Nephron (organoid): ENCODE data around the gene GPR35.
"Not testable (repeated sequence)": the region's sequence is repeated elsewhere in the genome, so short reads cannot be mapped to it uniquely, and the experiment has no call there.

ENCODE experiments used
- H3K27ac Mint-ChIP-seq, 3 experiments: 2 replicates each; pipeline ENCODE4 v1.8.0; 2020; ENCODE audit warnings: mixed read lengths in 3 of 3, mild to moderate bottlenecking in 2 of 3, moderate library complexity in 1 of 3
- H3K27me3 Mint-ChIP-seq: 2 replicates; pipeline ENCODE4 v1.8.0; 2021; ENCODE audit warnings: low read depth, mild to moderate bottlenecking, moderate library complexity, mixed read lengths
- H3K36me3 Mint-ChIP-seq: 2 replicates; pipeline ENCODE4 v1.8.0; 2020; ENCODE audit warnings: low read depth, mixed read lengths
- H3K4me1 Mint-ChIP-seq: 2 replicates; pipeline ENCODE4 v1.8.0; 2020; ENCODE audit warnings: mixed read lengths
- H3K4me3 Mint-ChIP-seq, 3 experiments: 2 replicates each; pipeline ENCODE4 v1.8.0; 2020; ENCODE audit warnings: mild to moderate bottlenecking in 3 of 3, mixed read lengths in 3 of 3, moderate library complexity in 2 of 3
- H3K9me3 Mint-ChIP-seq: 2 replicates; pipeline ENCODE4 v1.8.0; 2020; ENCODE audit warnings: mixed read lengths
- CTCF ChIP-seq, 3 experiments: fragments of 200-600 bp; sonication (generic); IDR thresholded peaks; one replicate each; pipeline ENCODE4 v1.5.0; 2021; ENCODE audit warnings: antibody characterized with exemption in 3 of 3; ENCODE audit not compliant: unreplicated experiment in 3 of 3

Gene GPR35

GRCh38 chr2:240650254-240650965, 25.1 kb downstream of the GPR35 start:
- H3K36me3 Mint-ChIP-seq, result no peaks in the 10 kb centered on the region
- H3K4me3 Mint-ChIP-seq, result no peak overlapping the region
- H3K4me1 Mint-ChIP-seq, result no peaks in the 10 kb centered on the region
- TF ChIP-seq CTCF (IDR thresholded peaks at IDR 0.05; ENCODE audit: unreplicated experiment in 3 of 3), result no peak
- H3K27me3 Mint-ChIP-seq, result peaks cover 57% of the 10 kb centered on the region
- H3K27ac Mint-ChIP-seq, result no peak overlapping the region
- H3K9me3 Mint-ChIP-seq, result peaks cover 11% of the 10 kb centered on the region

GRCh38 chr2:240651185-240651584, 25.9 kb downstream of the GPR35 start:
- no peak overlapping the region for H3K4me3 Mint-ChIP-seq
- H3K4me1 Mint-ChIP-seq, result no peaks in the 10 kb centered on the region
- no peaks in the 10 kb centered on the region for H3K36me3 Mint-ChIP-seq
- H3K27me3 Mint-ChIP-seq, result peaks cover 56% of the 10 kb centered on the region
- H3K9me3 Mint-ChIP-seq, result peaks cover 11% of the 10 kb centered on the region
- H3K27ac Mint-ChIP-seq, result no peak overlapping the region
- no peak for TF ChIP-seq CTCF (IDR thresholded peaks at IDR 0.05; ENCODE audit: unreplicated experiment in 3 of 3)

- peaks cover 68% of the 10 kb centered on the region for H3K27me3 Mint-ChIP-seq
- H3K4me1 Mint-ChIP-seq, result no peaks in the 10 kb centered on the region
- no peak overlapping the region for H3K4me3 Mint-ChIP-seq
- H3K27ac Mint-ChIP-seq, result no peak overlapping the region
- peaks cover 17% of the 10 kb centered on the region for H3K9me3 Mint-ChIP-seq
- no peak for TF ChIP-seq CTCF (IDR thresholded peaks at IDR 0.05; ENCODE audit: unreplicated experiment in 3 of 3)
- no peaks in the 10 kb centered on the region for H3K36me3 Mint-ChIP-seq
Measured at GRCh38 chr2:240655931-240656886, 30.9 kb downstream of the GPR35 start.

- H3K4me3 Mint-ChIP-seq, H3K36me3 Mint-ChIP-seq, H3K27ac Mint-ChIP-seq, H3K4me1 Mint-ChIP-seq: not testable (repeated sequence)
- Mint-ChIP-seq H3K27me3 (peaks cover 70% of the 10 kb centered on the region), H3K9me3 (peaks cover 17% of the 10 kb centered on the region)
Measured at GRCh38 chr2:240659883-240660282, 34.6 kb downstream of the GPR35 start.

- Mint-ChIP-seq H3K36me3 (no peaks in the 10 kb centered on the region), H3K9me3 (peaks cover 21% of the 10 kb centered on the region), H3K27ac (no peak overlapping the region), H3K27me3 (peaks cover 67% of the 10 kb centered on the region), H3K4me3 (no peak overlapping the region), H3K4me1 (no peaks in the 10 kb centered on the region)
- no peak for TF ChIP-seq CTCF (IDR thresholded peaks at IDR 0.05; ENCODE audit: unreplicated experiment in 3 of 3)
Measured at GRCh38 chr2:240662681-240663080, 37.4 kb downstream of the GPR35 start.

- no peak for TF ChIP-seq CTCF (IDR thresholded peaks at IDR 0.05; ENCODE audit: unreplicated experiment in 3 of 3)
- Mint-ChIP-seq H3K27me3 (peaks cover 68% of the 10 kb centered on the region), H3K4me1 (no peaks in the 10 kb centered on the region), H3K27ac (no peak overlapping the region), H3K4me3 (no peak overlapping the region), H3K36me3 (no peaks in the 10 kb centered on the region), H3K9me3 (peaks cover 21% of the 10 kb centered on the region)
Measured at GRCh38 chr2:240663546-240664190, 38.4 kb downstream of the GPR35 start.
